H4 (cell line): Measurements from ENCODE around the gene MAPK9. TPM values are rescaled to one million over a fixed set of nuclear protein-coding genes. Genes with fewer than 3 reads are reported as not detected.
"Not testable (repeated sequence)": the region's sequence is repeated elsewhere in the genome, so short reads cannot be mapped to it uniquely, and the experiment has no call there.

ENCODE experiments used
- DNase-seq: peaks from one replicate; pipeline ENCODE4 v3.0.0-alpha.2; 2015; ENCODE audit warnings: low spot score
- total RNA-seq: library from RNA; depleted of rRNA; stranded (reverse); fragments of >200 nt; shearing (Covaris generic); gene quantifications from 2 replicates; pipeline ENCODE4 v1.2.3, GENCODE V29; 2014

The MAPK9 gene
- total RNA-seq, 1 experiment from 2014 or later: 34.3 TPM

- DNase-seq: no peak
Measured at GRCh38 chr5:180235077-180235476, 56.8 kb downstream of the MAPK9 start.

GRCh38 chr5:180234271-180234670 lies 57.6 kb downstream of the MAPK9 start:
- no peak for DNase-seq

- DNase-seq: no peak
Measured at GRCh38 chr5:180233729-180234128, 58.2 kb downstream of the MAPK9 start.

GRCh38 chr5:180230017-180230416 lies 61.9 kb downstream of the MAPK9 start:
- no peak for DNase-seq

GRCh38 chr5:180222056-180222455 lies 69.8 kb downstream of the MAPK9 start:
- no peak for DNase-seq

- no peak for DNase-seq
Measured at GRCh38 chr5:180217797-180218196, 74.1 kb downstream of the MAPK9 start.

- no peak for DNase-seq
Measured at GRCh38 chr5:180216646-180217171, 75.2 kb downstream of the MAPK9 start.

GRCh38 chr5:180215783-180216630 lies 75.9 kb downstream of the MAPK9 start:
- no peak for DNase-seq

GRCh38 chr5:180214870-180215770 lies 76.8 kb downstream of the MAPK9 start:
- no peak for DNase-seq

- no peak for DNase-seq
Measured at GRCh38 chr5:180213657-180214207, 78.2 kb downstream of the MAPK9 start.

- DNase-seq: no peak
Measured at GRCh38 chr5:180213256-180213600, 78.7 kb downstream of the MAPK9 start.

- no peak for DNase-seq
Measured at GRCh38 chr5:180212363-180213255, 79.3 kb downstream of the MAPK9 start.

GRCh38 chr5:180211761-180212035 lies 80.2 kb downstream of the MAPK9 start:
- no peak for DNase-seq

- DNase-seq: no peak
Measured at GRCh38 chr5:180210961-180211760, 80.7 kb downstream of the MAPK9 start.

GRCh38 chr5:180210077-180210476 lies 81.8 kb downstream of the MAPK9 start:
- DNase-seq: not testable (repeated sequence)

GRCh38 chr5:180209137-180209581 lies 82.7 kb downstream of the MAPK9 start, which contains the start of gene RASGEF1C:
TSS of gene RASGEF1C (minus strand) at chr5:180209211. CDS start at chr5:180138052, 71,159 bp downstream.
- DNase-seq: peak; percentile 62

- DNase-seq: no peak
Measured at GRCh38 chr5:180208435-180209081, 83.3 kb downstream of the MAPK9 start.

- no peak for DNase-seq
Measured at GRCh38 chr5:180208038-180208434, 83.8 kb downstream of the MAPK9 start.

GRCh38 chr5:180207593-180207992 lies 84.3 kb downstream of the MAPK9 start:
- no peak for DNase-seq

GRCh38 chr5:180206993-180207392 lies 84.9 kb downstream of the MAPK9 start:
- DNase-seq: no peak
